Nephron (organoid): Measurements from ENCODE around the gene R3HDML.
"Not testable (repeated sequence)": the region's sequence is repeated elsewhere in the genome, so short reads cannot be mapped to it uniquely, and the experiment has no call there.

ENCODE experiments used
- H3K27ac Mint-ChIP-seq, 3 experiments: 2 replicates each; pipeline ENCODE4 v1.8.0; 2020; ENCODE audit warnings: mixed read lengths in 3 of 3, mild to moderate bottlenecking in 2 of 3, moderate library complexity in 1 of 3
- H3K27me3 Mint-ChIP-seq: 2 replicates; pipeline ENCODE4 v1.8.0; 2021; ENCODE audit warnings: low read depth, mild to moderate bottlenecking, moderate library complexity, mixed read lengths
- H3K36me3 Mint-ChIP-seq: 2 replicates; pipeline ENCODE4 v1.8.0; 2020; ENCODE audit warnings: low read depth, mixed read lengths
- H3K4me1 Mint-ChIP-seq: 2 replicates; pipeline ENCODE4 v1.8.0; 2020; ENCODE audit warnings: mixed read lengths
- H3K4me3 Mint-ChIP-seq, 3 experiments: 2 replicates each; pipeline ENCODE4 v1.8.0; 2020; ENCODE audit warnings: mild to moderate bottlenecking in 3 of 3, mixed read lengths in 3 of 3, moderate library complexity in 2 of 3
- H3K9me3 Mint-ChIP-seq: 2 replicates; pipeline ENCODE4 v1.8.0; 2020; ENCODE audit warnings: mixed read lengths
- CTCF ChIP-seq, 3 experiments: fragments of 200-600 bp; sonication (generic); IDR thresholded peaks; one replicate each; pipeline ENCODE4 v1.5.0; 2021; ENCODE audit warnings: antibody characterized with exemption in 3 of 3; ENCODE audit not compliant: unreplicated experiment in 3 of 3

The R3HDML gene

GRCh38 chr20:44297721-44298120 lies 39.1 kb upstream of the R3HDML start:
- Mint-ChIP-seq H3K9me3 (no peaks in the 10 kb centered on the region), H3K4me3 (no peak overlapping the region), H3K36me3 (no peaks in the 10 kb centered on the region), H3K27me3 (no peaks in the 10 kb centered on the region), H3K27ac (no peak overlapping the region), H3K4me1 (peaks cover 13% of the 10 kb centered on the region)
- no peak for TF ChIP-seq CTCF (IDR thresholded peaks at IDR 0.05; ENCODE audit: unreplicated experiment in 3 of 3)

GRCh38 chr20:44299011-44299535 lies 37.8 kb upstream of the R3HDML start:
- not testable (repeated sequence) for H3K36me3 Mint-ChIP-seq, H3K4me3 Mint-ChIP-seq, H3K9me3 Mint-ChIP-seq, H3K27me3 Mint-ChIP-seq, H3K27ac Mint-ChIP-seq
- peaks cover 13% of the 10 kb centered on the region for H3K4me1 Mint-ChIP-seq

- Mint-ChIP-seq H3K4me1 (peaks cover 13% of the 10 kb centered on the region), H3K4me3 (no peak overlapping the region), H3K27ac (peak overlapping the region; percentile 54 to 80 (median 73)), H3K27me3 (no peaks in the 10 kb centered on the region), H3K9me3 (no peaks in the 10 kb centered on the region), H3K36me3 (no peaks in the 10 kb centered on the region)
- TF ChIP-seq CTCF (IDR thresholded peaks at IDR 0.05; ENCODE audit: unreplicated experiment in 3 of 3), result no peak
Measured at GRCh38 chr20:44301285-44301684, 35.6 kb upstream of the R3HDML start.

GRCh38 chr20:44302026-44302669 lies 34.7 kb upstream of the R3HDML start:
- no peaks in the 10 kb centered on the region for H3K27me3 Mint-ChIP-seq
- no peak for TF ChIP-seq CTCF (IDR thresholded peaks at IDR 0.05; ENCODE audit: unreplicated experiment in 3 of 3)
- H3K4me1 Mint-ChIP-seq, result peaks cover 13% of the 10 kb centered on the region
- peak overlapping the region; percentile 54 to 73 (median 68) for H3K27ac Mint-ChIP-seq
- H3K36me3 Mint-ChIP-seq, result no peaks in the 10 kb centered on the region
- H3K9me3 Mint-ChIP-seq, result no peaks in the 10 kb centered on the region
- no peak overlapping the region for H3K4me3 Mint-ChIP-seq

GRCh38 chr20:44302736-44303135 lies 34.1 kb upstream of the R3HDML start:
- Mint-ChIP-seq H3K27me3 (no peaks in the 10 kb centered on the region), H3K4me3 (no peak overlapping the region), H3K4me1 (peaks cover 13% of the 10 kb centered on the region), H3K9me3 (no peaks in the 10 kb centered on the region), H3K36me3 (no peaks in the 10 kb centered on the region), H3K27ac (peak overlapping the region; percentile 54 to 73 (median 68))
- no peak for TF ChIP-seq CTCF (IDR thresholded peaks at IDR 0.05; ENCODE audit: unreplicated experiment in 3 of 3)

GRCh38 chr20:44304383-44304782 lies 32.5 kb upstream of the R3HDML start:
- TF ChIP-seq CTCF (IDR thresholded peaks at IDR 0.05; ENCODE audit: unreplicated experiment in 3 of 3), result no peak
- Mint-ChIP-seq H3K27me3 (no peaks in the 10 kb centered on the region), H3K36me3 (no peaks in the 10 kb centered on the region), H3K9me3 (no peaks in the 10 kb centered on the region), H3K4me3 (no peak overlapping the region), H3K27ac (no peak overlapping the region), H3K4me1 (peaks cover 13% of the 10 kb centered on the region)
